Cardiac septum (tissue), 1 donor: ENCODE measurements around the gene RBM27. TPM values are rescaled to one million over a fixed set of nuclear protein-coding genes. Genes with fewer than 3 reads are reported as not detected.
"Not testable (repeated sequence)": the region's sequence is repeated elsewhere in the genome, so short reads cannot be mapped to it uniquely, and the experiment has no call there.

Source experiments
- DNase-seq: peaks from one replicate; pipeline ENCODE4 v3.0.0-alpha.2; 2020; ENCODE audit warnings: low spot score
- intact Hi-C: fragments of 100-400 bp; cut with DNase I; formaldehyde crosslinking; loops from one replicate; pipeline ENCODE4 v1.14.0; 2022
- total RNA-seq: library from RNA; stranded (reverse); fragmentation: NEBNext Ultra II Directional; extraction: Animal tissue kit (Norgen Biotek cat#: 25700); gene quantifications from one replicate; pipeline ENCODE4 v1.2.1, GENCODE V29; 2021
- donor health status: DM: no; HTN: no; CAD: no.

RBM27 gene
- total RNA-seq, 1 donor from 2014 or later: 16.1 TPM

DNA sequence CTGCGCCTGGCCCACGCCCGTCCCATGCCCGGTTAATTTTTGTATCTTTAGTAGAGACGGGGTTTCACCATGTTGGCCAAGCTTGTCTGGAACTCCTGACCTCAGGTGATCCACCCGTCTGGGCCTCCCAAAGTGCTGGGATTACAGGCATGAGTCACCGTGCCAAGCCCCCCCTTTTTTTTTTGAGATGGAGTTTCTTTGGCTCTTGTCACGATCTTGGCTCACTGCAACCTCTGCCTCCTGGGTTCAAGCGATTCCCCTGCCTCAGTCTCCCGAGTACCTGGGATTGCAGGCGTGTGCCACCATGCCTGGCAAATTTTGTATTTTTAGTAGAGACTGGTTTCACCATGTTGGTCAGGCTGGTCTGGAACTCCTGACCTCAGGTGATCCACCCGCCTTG is 1.6 kb upstream of the RBM27 start:
- DNase-seq, intact Hi-C loops: not testable (repeated sequence)

DNA sequence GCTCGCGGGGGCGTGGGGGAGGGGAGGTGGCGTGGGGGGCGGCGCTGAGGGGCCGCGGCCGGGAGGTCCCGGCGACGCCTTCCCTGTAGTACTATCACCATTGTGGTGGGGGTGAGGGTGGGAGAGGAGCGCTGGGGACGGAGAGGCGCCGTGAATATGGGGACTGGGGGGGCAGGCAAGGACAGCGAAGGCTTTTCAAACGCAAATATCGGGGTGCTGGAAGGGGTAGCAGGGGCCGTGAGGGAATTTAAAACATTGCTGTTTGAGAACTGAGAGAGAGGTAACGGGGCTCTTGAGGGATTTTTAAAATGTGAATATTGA is 427 bp downstream of the RBM27 start:
- intact Hi-C loops: loop anchor here (1.0 kb wide), 1 partner anchor 22 kb away; the partner anchor contains the start of gene LARS1
- no peak for DNase-seq

DNA sequence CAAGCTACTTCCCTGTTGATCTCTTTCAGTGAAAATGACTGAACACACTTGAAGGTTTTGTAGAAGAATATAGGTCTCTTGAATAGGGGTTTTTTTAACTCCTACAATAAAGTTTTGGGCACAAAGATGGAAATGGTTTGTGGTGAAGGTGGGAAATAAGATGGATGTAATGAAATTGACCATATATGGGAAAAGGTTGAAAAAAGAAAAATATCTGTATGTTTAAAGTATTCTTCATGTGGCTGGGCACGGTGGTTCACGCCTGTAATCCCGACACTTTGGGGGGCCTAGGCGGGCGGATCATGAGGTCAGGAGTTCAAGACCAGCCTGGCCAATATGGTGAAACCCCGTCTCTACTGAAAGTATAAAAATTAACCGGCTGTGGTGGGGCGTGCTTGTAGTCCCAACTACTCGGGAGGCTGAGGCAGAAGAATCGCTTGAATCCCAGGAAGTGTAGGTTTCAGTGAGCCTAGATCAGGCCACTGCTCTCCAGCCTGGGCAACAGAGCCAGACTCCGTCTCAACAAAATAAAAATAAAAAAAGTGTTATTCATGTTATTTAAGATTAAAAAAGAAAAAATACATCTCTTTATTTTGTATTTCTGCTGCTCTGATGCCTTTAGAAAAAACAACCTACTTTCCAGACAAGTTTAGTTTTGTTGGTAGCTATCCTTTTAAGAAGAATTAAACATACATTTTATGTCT is 2.2 kb downstream of the RBM27 start:
- intact Hi-C loops: no loop called here

GRCh38 chr5:146206257-146206656 is 2.9 kb downstream of the RBM27 start:
- DNase-seq: no peak
- intact Hi-C loops: no loop called here

More for the DNA sequence above, 2.2 kb downstream of the RBM27 start:
- DNase-seq: no peak

DNA sequence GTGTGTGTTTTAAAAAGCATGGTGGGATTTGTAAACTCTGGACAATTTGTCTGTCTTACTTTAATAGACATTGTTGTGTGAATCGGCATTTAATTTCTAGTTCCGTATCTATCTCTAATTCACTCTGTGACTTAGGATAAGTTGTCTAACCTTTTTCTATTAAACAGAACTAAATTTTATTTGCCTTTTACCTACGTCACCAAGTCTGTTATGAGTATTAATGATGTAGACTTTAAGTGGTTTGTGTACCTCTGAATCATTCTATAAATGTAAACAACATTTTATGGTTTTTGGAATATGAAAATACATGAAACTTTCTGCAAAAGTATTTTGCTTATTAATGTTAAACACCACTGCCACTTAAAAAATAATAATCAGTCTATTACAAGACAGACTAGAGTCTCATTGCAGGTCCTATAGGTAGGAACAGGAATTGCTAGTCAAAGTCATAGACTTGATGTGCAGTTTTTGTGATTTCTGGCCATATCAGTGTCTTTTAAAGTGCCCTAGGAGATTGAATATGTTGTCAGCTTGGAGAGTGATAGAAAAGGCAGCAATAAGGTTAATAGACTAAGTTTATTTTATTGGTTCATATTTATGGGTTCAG is 5.6 kb downstream of the RBM27 start:
- no peak for DNase-seq
- intact Hi-C loops: no loop called here

DNA sequence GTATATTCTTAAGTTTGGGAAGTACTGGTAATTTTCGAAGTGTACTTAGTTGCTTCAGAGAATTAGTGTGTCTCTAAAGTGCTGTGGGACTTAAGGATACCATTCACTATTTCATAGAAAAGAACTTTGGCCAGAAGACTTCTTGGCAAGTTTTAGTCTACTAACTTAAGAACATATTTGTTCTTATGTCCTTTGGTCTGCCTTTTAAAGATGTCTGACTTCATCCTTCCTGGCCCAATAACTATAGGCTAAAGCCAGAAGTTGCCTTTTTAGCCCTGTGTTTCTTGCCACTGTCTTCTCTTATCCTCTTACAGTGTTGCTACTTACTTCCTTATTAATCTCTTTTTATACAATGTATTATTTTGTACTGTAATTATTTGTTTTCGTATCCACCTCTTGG is 6.3 kb downstream of the RBM27 start:
- intact Hi-C loops: no loop called here
- DNase-seq: no peak

DNA sequence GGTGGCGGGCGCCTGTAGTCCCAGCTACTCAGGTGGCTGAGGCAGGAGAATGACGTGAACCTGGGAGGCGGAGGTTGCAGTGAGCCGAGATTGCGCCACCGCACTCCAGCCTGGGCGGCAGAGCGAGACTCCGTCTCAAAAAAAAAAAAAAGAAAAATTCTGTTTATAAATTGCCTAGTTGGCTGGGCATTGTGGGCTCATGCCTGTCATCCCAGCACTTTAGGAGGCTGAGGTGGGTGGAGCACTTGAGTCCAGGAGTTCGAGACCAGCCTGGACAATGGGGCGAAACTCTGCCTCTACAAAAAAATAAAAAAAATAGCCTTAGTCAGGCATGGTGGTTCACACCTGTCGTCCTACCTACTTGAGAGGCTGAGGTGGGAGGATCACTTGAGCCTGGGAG is 7.4 kb downstream of the RBM27 start:
- DNase-seq, intact Hi-C loops: not testable (repeated sequence)

- intact Hi-C loops: no loop called here
Observed at GRCh38 chr5:146213210-146213826, 9.9 kb downstream of the RBM27 start.

GRCh38 chr5:146214881-146215280 is 11.5 kb downstream of the RBM27 start:
- DNase-seq, intact Hi-C loops: not testable (repeated sequence)

More at GRCh38 chr5:146213210-146213826, 9.9 kb downstream of the RBM27 start:
- DNase-seq: no peak

GRCh38 chr5:146218168-146218567 is 14.8 kb downstream of the RBM27 start:
- DNase-seq: no peak
- intact Hi-C loops: no loop called here

GRCh38 chr5:146219243-146219642 is 15.8 kb downstream of the RBM27 start:
- intact Hi-C loops: no loop called here
- no peak for DNase-seq

DNA sequence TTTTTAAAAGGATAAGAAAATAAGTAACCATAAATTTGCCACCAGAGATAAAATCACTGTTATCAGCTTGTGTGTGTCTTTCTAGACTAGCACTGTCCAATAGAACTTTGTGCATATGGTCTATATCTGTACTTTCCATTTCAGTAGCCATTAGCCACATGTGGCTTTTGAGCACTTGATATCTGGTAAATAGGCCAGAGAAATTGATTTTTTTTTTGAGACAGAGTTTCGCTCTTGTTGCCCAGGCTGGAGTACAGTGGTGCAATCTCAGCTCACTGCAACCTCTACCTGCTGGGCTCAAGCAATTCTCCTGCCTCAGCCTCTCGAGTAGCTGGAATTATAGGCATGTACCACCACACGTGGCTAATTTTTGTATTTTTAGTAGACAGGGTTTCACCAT is 17.8 kb downstream of the RBM27 start:
- DNase-seq: no peak
- intact Hi-C loops: no loop called here

DNA sequence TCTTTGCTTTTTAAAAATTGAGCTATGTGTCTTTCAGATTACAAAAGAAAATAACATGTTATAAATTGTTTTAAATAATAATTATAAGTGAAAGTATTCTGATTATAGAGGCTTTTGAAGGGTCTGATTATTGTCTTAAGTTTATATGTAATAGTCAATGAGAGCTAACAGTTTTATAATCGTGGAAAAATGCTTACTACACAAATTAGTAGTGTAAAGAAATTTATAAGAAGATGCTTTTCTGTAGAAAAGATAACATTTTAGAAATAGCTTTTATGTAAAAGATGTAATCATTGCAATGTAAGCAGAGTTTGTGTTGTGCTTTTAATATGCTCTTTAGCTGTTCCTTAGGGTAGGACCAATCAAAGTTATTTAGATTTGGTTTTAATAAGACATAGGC is 18.6 kb downstream of the RBM27 start:
- no peak for DNase-seq
- intact Hi-C loops: no loop called here

DNA sequence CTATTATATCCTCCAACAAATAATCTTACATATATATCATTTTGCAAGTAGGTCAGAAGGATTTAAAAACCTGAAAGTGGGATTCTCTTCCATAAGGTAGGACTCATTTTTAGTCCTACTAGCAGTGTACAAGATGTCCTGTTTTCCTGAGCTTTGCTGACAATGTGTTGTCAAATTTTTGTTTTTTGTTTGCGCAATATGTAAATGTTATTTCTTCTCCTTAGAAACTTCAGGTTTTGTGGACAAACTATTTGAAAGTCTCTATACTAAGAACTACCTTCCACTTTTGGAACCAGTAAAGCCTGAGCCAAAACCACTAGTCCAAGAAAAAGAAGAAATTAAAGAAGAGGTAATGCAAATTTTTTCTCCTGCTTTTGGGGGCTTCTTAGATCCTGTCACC is 19.8 kb downstream of the RBM27 start:
- no peak for DNase-seq
- intact Hi-C loops: no loop called here

GRCh38 chr5:146229222-146229621 is 25.8 kb downstream of the RBM27 start:
- intact Hi-C loops: no loop called here
- no peak for DNase-seq

DNA sequence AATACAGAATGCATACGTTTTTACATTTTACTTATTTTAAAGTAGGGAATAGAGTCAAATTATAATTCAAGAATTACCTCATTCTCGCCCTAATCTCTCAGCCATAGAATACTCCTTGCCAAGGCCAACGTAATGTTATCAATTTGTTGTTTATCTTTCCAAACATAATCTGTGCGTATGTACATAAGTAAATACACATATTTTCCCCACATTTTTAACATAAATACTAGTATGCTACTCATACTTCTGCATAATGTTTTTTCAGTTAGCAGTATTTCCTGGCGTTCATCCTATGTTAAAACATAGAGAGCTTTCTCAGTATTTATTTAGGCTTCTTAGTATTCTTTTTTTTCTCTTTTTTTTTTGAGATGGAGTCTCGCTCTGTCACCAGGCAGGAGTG is 28.8 kb downstream of the RBM27 start:
- no peak for DNase-seq
- intact Hi-C loops: no loop called here

- intact Hi-C loops: no loop called here
- DNase-seq: no peak
Observed at GRCh38 chr5:146233441-146233840, 30.0 kb downstream of the RBM27 start.

GRCh38 chr5:146238973-146239372 is 35.6 kb downstream of the RBM27 start:
- intact Hi-C loops: no loop called here
- no peak for DNase-seq

- intact Hi-C loops: no loop called here
- DNase-seq: no peak
Observed at GRCh38 chr5:146240951-146241350, 37.5 kb downstream of the RBM27 start.

- DNase-seq: no peak
- intact Hi-C loops: no loop called here
Observed at GRCh38 chr5:146243247-146243646, 39.8 kb downstream of the RBM27 start.

DNA sequence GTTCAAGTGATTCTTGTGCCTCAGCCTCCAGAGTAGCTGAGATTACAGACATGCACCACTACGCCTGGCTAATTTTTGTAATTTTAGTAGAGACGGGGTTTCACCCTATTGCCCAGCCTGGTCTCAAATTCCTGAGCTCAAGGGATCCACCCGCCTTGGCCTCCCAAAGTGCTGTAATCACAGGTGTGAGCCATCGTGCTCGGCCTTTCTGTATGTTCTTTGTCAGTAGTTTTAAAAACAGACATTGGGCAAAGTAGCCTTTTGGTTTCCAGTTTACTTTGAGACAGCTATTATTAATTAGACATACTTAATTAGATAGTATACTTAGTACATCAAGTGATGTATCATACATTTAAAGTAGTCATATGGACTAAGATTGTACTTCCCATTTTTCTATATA is 45.2 kb downstream of the RBM27 start:
- intact Hi-C loops: no loop called here
- DNase-seq: no peak
